ENCODE measurements around the gene DNAJC4.
A peak's percentile ranks its signal among the peaks of the same experiment; 100 is the strongest.

Gene DNAJC4

DNA sequence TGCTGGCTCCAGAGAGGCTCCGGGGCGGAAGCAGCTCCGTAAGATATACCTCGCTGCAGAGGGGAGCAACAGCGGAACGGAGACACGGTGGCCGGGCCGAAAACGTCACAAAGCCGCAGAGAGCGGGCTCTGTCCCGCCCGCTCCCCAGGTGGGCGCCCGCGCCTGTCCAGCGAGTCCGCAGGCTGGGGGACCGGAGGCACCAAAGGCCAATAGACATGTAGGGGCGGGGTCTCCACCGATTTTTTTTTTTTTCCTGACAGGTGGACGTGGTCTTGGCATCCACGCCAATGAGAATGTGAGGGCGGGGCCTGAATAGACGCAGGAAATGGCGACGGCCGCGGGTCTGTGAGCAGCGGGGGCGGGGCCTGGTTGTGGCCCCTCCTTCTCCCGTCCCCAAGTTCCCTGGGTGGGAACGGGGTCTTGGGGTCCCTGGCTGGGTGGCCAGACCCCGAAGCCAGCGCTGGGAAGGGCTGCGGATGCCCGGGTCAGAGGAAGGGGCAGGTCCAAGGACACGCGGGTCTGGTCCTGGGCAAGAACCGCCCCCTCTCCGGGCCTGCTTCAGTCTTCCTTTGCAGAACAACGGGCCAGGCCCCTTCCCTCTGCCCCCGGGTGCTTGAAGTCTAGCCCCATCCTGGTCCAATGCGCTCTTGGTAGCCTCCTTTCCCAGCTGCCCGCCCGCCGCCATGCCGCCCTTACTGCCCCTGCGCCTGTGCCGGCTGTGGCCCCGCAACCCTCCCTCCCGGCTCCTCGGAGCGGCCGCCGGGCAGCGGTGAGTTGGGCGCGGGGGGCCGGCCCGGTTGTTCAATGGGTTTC, at the start of gene DNAJC4:
TSS of gene DNAJC4 (plus strand) at position 378 of the 814 bp plus-strand sequence. CDS start at position 685, 307 bp downstream.
- peak; percentile 92 for DNase-seq

- no peak for DNase-seq
These were observed 49.5 kb upstream of the DNAJC4 start for GRCh38 chr11:64180891-64181290.

DNA sequence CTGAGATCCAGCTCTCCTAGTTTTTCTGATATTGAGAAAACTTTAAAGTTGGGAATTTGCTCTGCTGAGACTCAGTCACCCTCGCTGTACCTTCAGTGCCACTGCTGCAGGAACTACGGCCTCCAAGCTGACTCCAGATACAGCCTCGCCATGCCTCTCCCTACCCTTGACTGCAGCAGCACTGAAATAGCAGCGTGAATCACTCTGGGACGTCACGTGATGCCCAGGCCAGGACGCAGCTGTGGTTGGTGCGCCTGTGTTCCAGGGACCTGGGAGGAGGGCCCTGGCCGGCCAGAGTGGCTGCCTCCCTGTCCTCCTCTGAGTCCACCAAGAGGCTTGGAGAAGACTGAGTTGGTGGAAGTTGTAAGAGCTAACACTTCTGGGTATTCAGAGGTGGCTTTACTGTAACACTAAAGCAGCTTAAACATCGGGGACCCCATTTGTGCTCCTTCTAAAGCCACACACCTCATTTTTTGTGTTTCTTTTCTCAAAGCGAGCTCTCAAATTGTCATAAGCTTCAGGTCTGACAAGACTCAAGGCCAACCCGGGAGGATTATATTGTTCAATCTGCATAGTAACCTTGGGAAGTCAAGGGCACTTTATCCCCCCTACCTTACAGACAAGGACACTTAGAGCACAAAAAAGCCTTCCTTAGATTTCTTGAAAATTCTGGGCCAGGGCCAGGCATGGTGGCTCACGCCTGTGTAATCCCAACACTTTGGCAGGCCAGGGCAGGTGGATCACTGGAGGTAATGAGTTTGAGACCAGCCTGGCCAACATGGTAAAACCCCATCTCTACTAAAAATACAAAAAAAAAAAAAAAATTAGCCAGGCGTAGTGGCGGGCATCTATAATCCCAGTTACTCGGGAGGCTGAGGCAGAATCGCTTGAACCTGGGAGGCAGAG, 48.6 kb upstream of the DNAJC4 start:
- DNase-seq: peak; percentile 24

DNA sequence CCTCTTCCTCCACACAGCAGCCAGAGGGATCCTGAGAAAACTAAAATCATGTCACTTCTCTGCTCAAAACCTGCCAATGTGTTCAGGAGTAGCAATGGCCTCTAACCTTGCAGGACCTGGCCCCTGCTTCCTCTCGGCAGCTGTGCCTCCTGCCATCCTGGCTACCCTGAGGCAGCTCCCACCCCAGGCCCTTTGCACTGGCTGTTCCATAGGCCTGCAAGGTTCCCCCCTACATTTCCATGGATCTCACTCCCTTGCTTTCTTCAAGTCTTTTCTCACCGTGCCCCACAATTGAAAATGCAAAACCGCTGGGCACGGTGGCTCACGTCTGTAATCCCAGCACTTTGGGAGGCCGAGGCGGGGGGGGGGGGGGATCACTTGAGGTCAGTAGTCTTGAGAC, 46.5 kb upstream of the DNAJC4 start:
- DNase-seq: no peak

DNA sequence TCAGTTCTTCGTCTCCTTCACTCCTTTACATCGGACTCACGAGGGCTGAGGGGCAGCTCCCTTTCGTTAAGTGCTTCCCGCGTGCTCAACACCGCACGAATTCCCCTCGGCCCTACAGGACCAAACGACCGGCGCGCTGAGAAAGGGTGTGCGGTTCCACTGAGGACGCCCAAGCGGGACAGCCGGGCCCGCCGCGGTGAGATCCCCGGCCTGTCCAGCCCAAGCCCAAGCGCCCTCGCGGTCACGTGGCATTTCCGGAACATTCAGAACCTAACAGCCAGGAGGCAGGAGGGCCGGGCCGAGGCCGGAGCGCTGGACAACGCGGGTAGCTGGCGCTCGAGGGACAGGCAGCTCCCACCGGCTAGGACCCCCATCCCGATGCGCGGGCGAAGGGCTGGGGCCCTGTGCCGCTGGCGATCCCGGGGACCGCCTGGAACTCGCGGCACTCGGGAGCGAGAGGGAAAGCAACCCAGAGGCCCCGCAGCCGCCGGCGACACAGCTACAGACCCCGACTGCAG, 45.1 kb upstream of the DNAJC4 start:
- DNase-seq: no peak

DNA sequence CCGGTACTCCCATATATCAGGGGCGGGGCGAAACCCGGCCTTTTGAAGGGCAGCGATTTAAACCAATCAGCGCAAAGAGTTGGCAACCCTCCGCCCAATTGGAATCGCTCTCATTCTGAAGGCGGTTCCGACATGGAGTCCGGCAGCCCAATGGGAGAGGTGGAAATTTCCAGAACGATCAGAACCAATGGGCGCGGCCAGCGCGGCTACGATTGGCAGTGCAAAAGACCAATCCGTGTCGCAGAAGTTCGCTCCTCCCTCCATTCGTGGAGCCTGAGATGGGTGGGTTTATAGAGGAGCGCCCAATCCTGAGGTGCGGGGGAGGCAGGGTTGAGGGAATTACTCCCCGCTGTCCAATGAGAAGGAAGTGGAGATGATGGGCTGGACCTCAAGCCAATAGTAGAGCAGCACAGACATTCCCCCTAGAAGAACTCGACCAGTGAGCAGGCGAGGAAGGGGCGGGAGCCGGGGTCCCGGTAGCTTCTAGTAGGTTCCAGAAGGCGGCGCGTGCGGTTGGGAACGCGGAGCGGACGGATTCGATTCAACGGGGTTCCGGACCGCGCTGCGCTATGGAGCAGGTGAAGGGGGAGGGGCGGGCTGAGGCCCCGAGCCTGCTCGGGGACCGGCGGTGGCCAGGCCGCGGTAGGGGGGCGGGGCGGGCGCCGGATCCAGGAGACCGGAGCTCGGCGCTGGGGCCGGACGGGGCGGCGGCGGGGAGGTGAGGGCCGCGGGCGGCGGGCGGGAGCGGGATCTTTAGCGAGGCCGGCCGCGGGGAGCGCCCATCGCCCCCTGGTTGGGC, 44.5 kb upstream of the DNAJC4 start, which contains the start of gene STIP1:
TSS of gene STIP1 (plus strand) at position 479 of the 799 bp plus-strand sequence. CDS start at position 570, 91 bp downstream.
- peak; percentile 100 for DNase-seq

- peak; percentile 54 for DNase-seq
These were observed 43.7 kb upstream of the DNAJC4 start for GRCh38 chr11:64186492-64187165.

DNA sequence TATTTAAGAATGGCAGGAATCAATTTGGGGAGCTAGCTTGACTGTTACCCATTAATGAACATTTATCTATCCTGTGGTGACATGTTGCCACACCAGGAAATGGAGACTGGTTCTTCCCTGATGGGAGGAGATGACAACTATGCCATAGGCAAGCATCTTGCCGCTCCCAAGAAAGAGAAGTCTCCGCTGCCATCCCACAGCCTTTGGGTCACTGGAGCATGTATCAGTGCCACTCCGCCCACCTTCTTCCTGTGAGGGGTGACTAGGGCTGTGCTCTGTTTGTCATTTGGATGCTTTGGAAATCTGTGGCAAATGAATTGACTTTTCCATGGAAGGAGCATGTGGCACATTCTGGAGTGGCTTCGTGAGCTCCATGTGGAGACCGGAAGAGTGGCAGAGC, 37.9 kb upstream of the DNAJC4 start:
- no peak for DNase-seq

DNA sequence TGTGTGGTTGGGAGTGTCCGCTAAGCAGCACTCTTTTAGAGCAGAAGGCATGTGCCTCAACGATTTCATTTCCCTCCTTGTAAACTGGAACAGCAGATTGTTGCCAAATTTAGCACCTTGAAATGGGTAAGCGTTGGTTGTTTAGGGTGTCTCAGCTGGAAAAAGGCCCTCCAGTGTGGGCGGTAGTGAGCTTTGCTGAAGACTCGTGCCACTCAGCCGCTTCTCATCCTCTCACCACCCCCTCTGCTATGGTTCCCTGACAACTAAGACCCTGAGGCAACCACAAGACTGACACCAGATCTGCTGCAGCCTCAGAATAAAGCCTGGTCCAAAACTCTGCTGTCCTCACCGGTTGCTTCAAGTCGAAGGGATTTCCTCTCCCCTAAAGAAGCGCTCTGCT, 33.7 kb upstream of the DNAJC4 start:
- no peak for DNase-seq

DNA sequence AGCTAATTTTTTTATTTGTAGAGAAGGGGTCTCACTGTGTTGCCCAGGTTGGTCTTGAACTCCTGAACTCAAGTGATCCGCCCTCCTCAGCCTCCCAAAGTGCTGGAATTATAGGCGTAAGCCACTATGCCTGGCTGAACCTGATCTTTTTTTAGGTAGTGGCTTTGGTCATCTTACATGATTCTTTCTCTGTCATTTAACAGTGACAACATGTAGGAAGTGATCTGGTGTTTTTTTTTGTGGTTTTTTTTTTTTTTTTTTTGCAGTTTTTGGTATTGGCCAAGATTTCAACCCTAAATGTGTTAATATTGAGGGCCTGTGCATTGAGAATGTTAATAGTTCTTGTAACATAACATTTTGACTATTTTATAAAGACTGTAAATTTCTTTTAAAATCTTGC, 31.8 kb upstream of the DNAJC4 start:
- no peak for DNase-seq

DNA sequence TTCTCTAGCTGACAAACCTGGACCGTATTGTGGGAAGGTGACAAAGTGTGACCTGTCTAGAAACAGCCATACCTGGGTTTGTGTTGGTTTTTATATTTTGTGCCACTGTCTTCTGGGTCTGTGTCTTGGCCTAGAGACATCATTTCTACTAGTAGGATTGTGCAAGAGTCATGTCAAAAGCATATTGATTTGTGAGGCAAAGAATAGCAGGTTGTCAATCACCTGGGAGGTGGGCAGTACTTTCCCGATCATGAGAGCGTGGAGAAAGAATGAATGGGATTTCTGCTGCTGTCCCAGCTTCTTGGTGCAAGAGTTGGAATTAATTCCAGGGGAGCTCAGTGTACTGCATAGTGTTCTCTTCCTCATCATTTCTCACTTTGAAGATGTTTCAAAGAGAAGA, 28.8 kb upstream of the DNAJC4 start:
- DNase-seq: no peak

DNA sequence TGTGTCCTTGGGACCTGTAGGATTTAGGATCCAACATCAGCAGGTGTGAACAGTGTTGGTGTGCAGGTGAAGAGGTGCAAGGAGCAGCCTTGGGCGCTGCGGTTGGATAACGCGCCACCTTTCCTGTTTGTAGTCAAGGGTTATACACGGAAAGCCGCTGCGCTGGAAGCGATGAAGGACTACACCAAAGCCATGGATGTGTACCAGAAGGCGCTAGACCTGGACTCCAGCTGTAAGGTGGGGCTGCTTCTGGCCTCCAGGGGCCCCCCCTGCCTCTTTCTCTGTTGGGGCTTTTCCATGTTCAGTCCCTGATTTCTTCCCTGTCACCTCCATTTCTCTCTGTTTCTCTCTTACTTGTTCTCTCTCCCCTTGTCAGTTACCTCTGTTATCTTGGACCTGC, 27.4 kb upstream of the DNAJC4 start:
- no peak for DNase-seq

- DNase-seq: no peak
These were observed 26.8 kb upstream of the DNAJC4 start for GRCh38 chr11:64203421-64204079.

DNA sequence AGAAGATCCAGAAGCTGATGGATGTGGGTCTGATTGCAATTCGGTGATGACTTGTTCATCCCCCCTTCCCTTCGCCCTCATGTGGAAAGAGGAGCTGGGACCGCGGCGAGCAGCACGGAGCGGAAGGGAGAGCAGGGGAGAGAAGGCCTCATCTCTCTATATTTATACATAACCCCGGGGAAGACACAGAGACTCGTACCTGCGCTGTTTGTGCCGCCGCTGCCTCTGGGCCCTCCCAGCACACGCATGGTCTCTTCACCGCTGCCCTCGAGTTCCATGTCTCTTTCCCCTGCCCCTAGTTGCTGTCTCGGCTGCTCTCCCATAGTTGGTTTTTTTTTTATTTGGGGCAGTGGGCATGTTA, 26.3 kb upstream of the DNAJC4 start:
- DNase-seq: no peak

GRCh38 chr11:64204464-64204989, 25.8 kb upstream of the DNAJC4 start:
- peak; percentile 90 for DNase-seq

GRCh38 chr11:64206457-64207255, 23.7 kb upstream of the DNAJC4 start, which contains the start of gene FERMT3:
FERMT3 (plus strand) TSS chr11:64206721; CDS start chr11:64207365, 644 bp downstream.
- DNase-seq: peak; percentile 76

DNA sequence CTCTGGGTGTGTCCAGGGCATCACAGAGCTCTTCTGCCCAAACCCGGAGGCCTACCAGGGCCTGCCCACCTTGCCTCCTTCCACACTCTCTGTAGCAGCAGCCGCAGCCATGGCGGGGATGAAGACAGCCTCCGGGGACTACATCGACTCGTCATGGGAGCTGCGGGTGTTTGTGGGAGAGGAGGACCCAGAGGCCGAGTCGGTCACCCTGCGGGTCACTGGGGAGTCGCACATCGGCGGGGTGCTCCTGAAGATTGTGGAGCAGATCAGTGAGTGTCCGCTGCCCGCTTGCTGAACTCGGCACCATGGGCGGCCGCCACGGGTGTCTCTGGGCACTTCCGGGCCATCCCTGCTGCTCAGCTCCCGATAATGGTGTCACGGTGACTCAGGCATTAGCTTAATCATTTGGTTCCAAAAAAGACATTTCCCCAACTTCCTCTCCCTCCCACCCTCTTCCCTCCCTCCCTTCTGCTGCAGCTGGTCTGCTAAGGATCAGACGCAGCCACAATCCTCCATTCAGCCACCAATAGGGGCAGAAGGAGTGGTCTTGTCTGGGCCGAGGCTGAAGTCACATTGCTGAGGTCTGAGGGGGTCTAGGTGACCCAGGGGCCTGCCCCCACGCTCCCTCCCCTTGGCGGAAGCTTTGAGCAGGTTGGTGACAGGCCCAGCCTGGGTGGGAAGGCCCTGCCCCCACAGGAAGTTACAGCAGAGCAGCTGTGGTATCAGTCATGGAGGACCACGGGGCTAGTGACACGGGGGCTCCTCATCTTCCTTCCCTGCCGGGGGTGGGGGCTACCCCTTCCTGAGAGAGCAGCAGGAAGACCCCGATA, 22.9 kb upstream of the DNAJC4 start:
- peak; percentile 81 for DNase-seq

DNA sequence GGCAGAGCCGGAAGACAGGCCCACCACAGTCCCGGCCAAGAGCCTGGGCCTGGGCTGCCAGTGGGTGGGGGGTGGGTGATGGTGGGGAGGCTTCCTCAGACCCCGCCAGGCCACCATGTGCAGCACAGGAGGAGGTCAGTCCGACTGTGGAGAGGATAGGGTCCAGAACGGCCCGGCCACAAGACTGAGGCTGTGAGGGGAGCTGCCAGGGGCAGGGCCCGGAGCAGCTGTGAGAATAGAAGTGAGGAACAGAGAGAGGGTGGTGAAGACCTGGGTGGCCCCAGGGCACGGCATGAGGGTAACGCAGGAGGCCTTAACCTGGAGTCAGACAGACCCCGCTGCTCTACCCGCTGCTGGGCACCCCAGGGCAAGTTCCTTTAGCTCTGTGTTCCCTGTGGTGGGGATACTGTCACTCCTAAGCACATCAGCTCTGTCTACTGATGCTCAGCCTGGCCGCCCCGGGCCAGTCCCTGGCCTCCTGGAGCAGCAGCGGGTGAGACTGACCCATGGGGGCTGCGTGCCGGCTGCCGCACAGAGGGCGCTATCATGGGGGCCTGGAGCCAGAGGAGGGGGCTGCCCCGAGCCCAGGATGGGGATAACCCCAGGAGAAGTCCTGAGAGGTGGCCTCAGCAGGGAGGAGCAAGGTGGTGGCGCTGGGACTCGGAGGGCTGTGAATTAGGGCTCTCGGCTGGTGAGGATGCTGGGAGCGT, 22.1 kb upstream of the DNAJC4 start:
- DNase-seq: no peak

Data from CD4-positive, alpha-beta T cell treated with Interleukin-21 for 1 hour (primary cell).